Lung (tissue), 10 donors: ENCODE measurements around the gene SPDYE2B. TPM values are rescaled to one million over a fixed set of nuclear protein-coding genes. Genes with fewer than 3 reads are reported as not detected.
"Not testable (repeated sequence)": the region's sequence is repeated elsewhere in the genome, so short reads cannot be mapped to it uniquely, and the experiment has no call there.

ENCODE experiments used
- ATAC-seq: fragments of 200-7000 bp; cut with Tn5 transposase; one replicate; pipeline ENCODE4 v1.9.1; 2020; ENCODE audit warnings: moderate number of reproducible peaks; ENCODE audit not compliant: insufficient read depth, low FRiP score
- DNase-seq, 3 donors: peaks; one replicate each; pipeline ENCODE4 v3.0.0-alpha.2; 2013 to 2017
- H3K27ac ChIP-seq, 2 donors: one replicate each; pipeline ENCODE4 v1.5.1; 2013; ENCODE audit warnings: mild to moderate bottlenecking in 2 of 2, moderate library complexity in 2 of 2, control low read depth in 1 of 2, inconsistent platforms in 1 of 2, low read depth in 1 of 2, low read length in 1 of 2
- H3K27me3 ChIP-seq, 3 donors: one replicate each; pipeline ENCODE4 v1.5.1; 2013; ENCODE audit warnings: low read length in 2 of 3; ENCODE audit not compliant: control insufficient read depth in 3 of 3, insufficient read depth in 3 of 3
- H3K36me3 ChIP-seq, 4 donors: one replicate each; pipeline ENCODE4 v1.5.1; 2013; ENCODE audit warnings: low read length in 4 of 4, mild to moderate bottlenecking in 1 of 4, moderate library complexity in 1 of 4; ENCODE audit not compliant: control insufficient read depth in 4 of 4, insufficient read depth in 4 of 4
- H3K4me1 ChIP-seq, 5 donors: one replicate each; pipeline ENCODE4 v1.5.1; 2013; ENCODE audit warnings: low read length in 5 of 5, mild to moderate bottlenecking in 2 of 5, moderate library complexity in 1 of 5; ENCODE audit not compliant: control insufficient read depth in 5 of 5, insufficient read depth in 5 of 5
- H3K4me3 ChIP-seq: one replicate; pipeline ENCODE4 v1.5.1; 2013; ENCODE audit warnings: mild to moderate bottlenecking, control low read depth, moderate library complexity
- H3K9ac ChIP-seq, 2 donors: one replicate each; pipeline ENCODE4 v1.5.1; 2013; ENCODE audit warnings: low read length in 2 of 2, control low read depth in 1 of 2; ENCODE audit not compliant: insufficient read depth in 1 of 2
- H3K9me3 ChIP-seq, 4 donors: one replicate each; pipeline ENCODE4 v1.5.1; 2013; ENCODE audit warnings: low read length in 3 of 4, mild to moderate bottlenecking in 1 of 4, moderate library complexity in 1 of 4; ENCODE audit not compliant: control insufficient read depth in 4 of 4, insufficient read depth in 3 of 4
- WGBS, 2 donors: extraction: QIAGEN DNeasy Blood & Tissue Kit; methylation state at CpG; one replicate each; pipeline ENCODE4 v1.1.7; 2013; 5-methylcytosine and 5-hydroxymethylcytosine counted together
- polyA plus RNA-seq, 2 donors: library from polyadenylated mRNA; stranded (reverse); fragments of 200-250 nt; gene quantifications; one replicate each; pipeline ENCODE4 v1.2.1, GENCODE V29; 2013
- total RNA-seq, 2 donors: library from RNA; depleted of rRNA in 1 of 2; stranded (reverse); fragments of >200 nt in 1 of 2; gene quantifications; one replicate each; pipeline ENCODE4 v1.2.1, GENCODE V29; 2014 to 2021
- donor health status: Bipolar disorder and iron deficiency.
- donor health status: healthy.
- donor health status: DM: yes; HTN: yes; CAD: no.

Gene SPDYE2B
- total and polyA plus RNA-seq, 4 donors, result not detected

- H3K4me3 ChIP-seq, H3K9me3 ChIP-seq, H3K27me3 ChIP-seq, H3K36me3 ChIP-seq, ATAC-seq, H3K4me1 ChIP-seq, H3K27ac ChIP-seq, DNase-seq, H3K9ac ChIP-seq: not testable (repeated sequence)
- no CpG with 5 or more reads among the region's 5 CpGs for WGBS, 2 donors
Measured at GRCh38 chr7:102682560-102682959, 32.4 kb downstream of the SPDYE2B start.

GRCh38 chr7:102688299-102689036, 38.3 kb downstream of the SPDYE2B start:
- not testable (repeated sequence) for H3K4me1 ChIP-seq, H3K27me3 ChIP-seq, H3K4me3 ChIP-seq, H3K27ac ChIP-seq, H3K36me3 ChIP-seq, H3K9ac ChIP-seq, DNase-seq, H3K9me3 ChIP-seq
- ATAC-seq, result peak; percentile 92
- no CpG with 5 or more reads among the region's 37 CpGs for WGBS, 2 donors

GRCh38 chr7:102689436-102690282, 39.5 kb downstream of the SPDYE2B start:
- not testable (repeated sequence) for H3K36me3 ChIP-seq, H3K4me3 ChIP-seq, H3K9me3 ChIP-seq, H3K4me1 ChIP-seq, H3K9ac ChIP-seq, DNase-seq, H3K27ac ChIP-seq, H3K27me3 ChIP-seq
- ATAC-seq, result peak; percentile 43
- 8 to 51% methylated on average over 6 to 17 of the region's 74 CpGs for WGBS, 2 donors

GRCh38 chr7:102690602-102691001, 40.5 kb downstream of the SPDYE2B start:
- not testable (repeated sequence) for H3K36me3 ChIP-seq, H3K4me3 ChIP-seq, H3K27ac ChIP-seq, H3K27me3 ChIP-seq, H3K9ac ChIP-seq, H3K4me1 ChIP-seq, DNase-seq, ATAC-seq, H3K9me3 ChIP-seq
- 94 to 99% methylated on average over 4 of the region's 6 CpGs for WGBS, 2 donors

- ATAC-seq, H3K9ac ChIP-seq, H3K4me1 ChIP-seq, H3K27me3 ChIP-seq, H3K27ac ChIP-seq, H3K9me3 ChIP-seq, H3K4me3 ChIP-seq, DNase-seq, H3K36me3 ChIP-seq: not testable (repeated sequence)
- 68 to 76% methylated on average over 2 of the region's 2 CpGs for WGBS, 2 donors
Measured at GRCh38 chr7:102694008-102694407, 43.9 kb downstream of the SPDYE2B start.

- not testable (repeated sequence) for DNase-seq, H3K9ac ChIP-seq, H3K36me3 ChIP-seq, H3K27ac ChIP-seq, ATAC-seq, H3K9me3 ChIP-seq, H3K4me1 ChIP-seq, H3K27me3 ChIP-seq, H3K4me3 ChIP-seq
- WGBS, 2 donors, result 73 to 74% methylated on average over 1 of the region's 3 CpGs
Measured at GRCh38 chr7:102695033-102695552, 45.0 kb downstream of the SPDYE2B start.

- not testable (repeated sequence) for H3K4me1 ChIP-seq, DNase-seq, H3K27ac ChIP-seq, H3K9me3 ChIP-seq, H3K4me3 ChIP-seq, H3K9ac ChIP-seq, H3K27me3 ChIP-seq, H3K36me3 ChIP-seq, ATAC-seq
- 46 to 52% methylated on average over 1 of the region's 2 CpGs for WGBS, 2 donors
Measured at GRCh38 chr7:102696009-102696408, 45.9 kb downstream of the SPDYE2B start.
